ENCODE measurements around the gene TEAD1.

Gene TEAD1

GRCh38 chr11:12809864-12810567 lies 135.8 kb downstream of the TEAD1 start:
- TF ChIP-seq ZFX (IDR thresholded peaks at IDR 0.05; ENCODE audit: borderline replicate concordance) (no peak), CTCF (IDR thresholded peaks at IDR 0.05) (no peak)
- no peak overlapping the region for H3K27ac ChIP-seq

GRCh38 chr11:12810568-12810894 lies 136.3 kb downstream of the TEAD1 start:
- TF ChIP-seq CTCF (IDR thresholded peaks at IDR 0.05) (no peak), ZFX (IDR thresholded peaks at IDR 0.05; ENCODE audit: borderline replicate concordance) (no peak)
- no peak overlapping the region for H3K27ac ChIP-seq

DNA sequence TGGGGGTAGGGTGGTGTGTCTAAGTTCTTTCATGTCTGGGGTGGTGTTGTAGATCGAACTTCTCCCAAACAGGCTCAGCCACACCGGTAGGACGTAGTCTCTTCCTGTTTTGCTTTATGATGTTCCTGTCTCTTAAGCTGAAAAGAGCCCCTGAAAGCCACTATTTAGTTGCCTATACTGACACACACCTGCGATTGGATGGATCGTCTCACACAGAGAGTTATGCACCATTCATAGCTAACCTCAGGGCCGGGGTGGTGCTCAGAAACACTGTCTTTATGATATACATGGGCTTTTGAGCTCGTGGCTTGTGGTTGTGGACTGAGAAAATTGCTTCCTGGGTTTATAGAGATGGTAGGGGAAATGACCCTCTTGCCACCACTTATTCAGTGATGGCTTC lies 137.6 kb downstream of the TEAD1 start:
- H3K27ac ChIP-seq = no peak overlapping the region
- no peak for TF ChIP-seq CTCF (IDR thresholded peaks at IDR 0.05)
- TF ChIP-seq ZFX (IDR thresholded peaks at IDR 0.05; ENCODE audit: borderline replicate concordance) = no peak

DNA sequence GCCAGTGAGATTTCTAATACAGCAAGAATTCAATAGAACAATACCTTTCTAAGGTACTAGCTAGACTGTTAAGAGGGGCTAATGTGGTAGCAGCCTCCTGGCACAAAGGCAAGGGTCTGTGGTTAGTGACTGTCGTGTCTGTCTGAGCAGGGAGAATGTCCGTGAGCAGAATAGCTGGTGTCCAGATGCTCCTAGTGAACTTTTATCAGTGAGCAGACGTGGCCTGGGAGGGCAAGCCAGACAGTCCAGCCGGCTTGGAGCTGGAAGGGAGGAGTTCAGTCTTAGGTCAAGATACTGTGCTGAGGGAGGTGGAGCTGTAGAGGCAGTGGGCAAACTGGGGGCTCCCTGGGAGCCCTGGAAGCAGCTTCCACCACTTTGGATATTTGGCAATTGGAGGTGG lies 138.6 kb downstream of the TEAD1 start:
- TF ChIP-seq CTCF (IDR thresholded peaks at IDR 0.05) = no peak
- TF ChIP-seq ZFX (IDR thresholded peaks at IDR 0.05; ENCODE audit: borderline replicate concordance) = no peak
- H3K27ac ChIP-seq = no peak overlapping the region

- no peak overlapping the region for H3K27ac ChIP-seq
- TF ChIP-seq ZFX (IDR thresholded peaks at IDR 0.05; ENCODE audit: borderline replicate concordance) (no peak), CTCF (IDR thresholded peaks at IDR 0.05) (no peak)
These were observed 139.4 kb downstream of the TEAD1 start for GRCh38 chr11:12813371-12814225.

DNA sequence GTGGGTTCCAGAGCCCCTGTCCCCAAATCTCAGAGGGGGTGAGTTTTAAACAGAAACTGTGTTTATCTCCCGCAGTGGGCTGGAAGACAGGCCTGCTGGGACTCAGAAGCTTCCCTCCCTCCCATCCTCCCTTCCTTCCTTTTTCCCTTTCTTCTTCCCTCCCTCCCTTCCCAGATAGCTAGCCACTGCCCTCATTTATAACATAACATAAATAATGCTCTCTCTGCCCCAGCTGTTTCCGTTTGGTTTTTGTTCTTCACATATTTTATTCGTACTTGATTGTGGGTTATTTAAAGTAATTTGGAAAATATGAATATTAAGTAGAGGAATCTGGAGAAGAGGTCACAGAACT lies 140.9 kb downstream of the TEAD1 start:
- no peak for TF ChIP-seq CTCF (IDR thresholded peaks at IDR 0.05)
- TF ChIP-seq ZFX (IDR thresholded peaks at IDR 0.05; ENCODE audit: borderline replicate concordance) = no peak
- no peak overlapping the region for H3K27ac ChIP-seq

- no peak for TF ChIP-seq CTCF (IDR thresholded peaks at IDR 0.05)
- no peak for TF ChIP-seq ZFX (IDR thresholded peaks at IDR 0.05; ENCODE audit: borderline replicate concordance)
- no peak overlapping the region for H3K27ac ChIP-seq
These were observed 141.8 kb downstream of the TEAD1 start for GRCh38 chr11:12815931-12816494.

Data from 22Rv1 (cell line).